Activated T-cell treated with anti-CD3 and anti-CD28 coated beads, Interleukin-2, amount 50 U/mL, for 48 hours (primary cell): Measurements from ENCODE around the gene GRK5.
"Not testable (repeated sequence)": the region's sequence is repeated elsewhere in the genome, so short reads cannot be mapped to it uniquely, and the experiment has no call there.

Experiments used
- DNase-seq, 2 experiments: peaks; one replicate each; pipeline ENCODE4 v3.0.0-alpha.2; 2020

The GRK5 gene

GRCh38 chr10:119447823-119448546 is 240.6 kb downstream of the GRK5 start:
- DNase-seq = no peak

GRCh38 chr10:119448628-119449584 is 241.5 kb downstream of the GRK5 start:
- DNase-seq = no peak

DNA sequence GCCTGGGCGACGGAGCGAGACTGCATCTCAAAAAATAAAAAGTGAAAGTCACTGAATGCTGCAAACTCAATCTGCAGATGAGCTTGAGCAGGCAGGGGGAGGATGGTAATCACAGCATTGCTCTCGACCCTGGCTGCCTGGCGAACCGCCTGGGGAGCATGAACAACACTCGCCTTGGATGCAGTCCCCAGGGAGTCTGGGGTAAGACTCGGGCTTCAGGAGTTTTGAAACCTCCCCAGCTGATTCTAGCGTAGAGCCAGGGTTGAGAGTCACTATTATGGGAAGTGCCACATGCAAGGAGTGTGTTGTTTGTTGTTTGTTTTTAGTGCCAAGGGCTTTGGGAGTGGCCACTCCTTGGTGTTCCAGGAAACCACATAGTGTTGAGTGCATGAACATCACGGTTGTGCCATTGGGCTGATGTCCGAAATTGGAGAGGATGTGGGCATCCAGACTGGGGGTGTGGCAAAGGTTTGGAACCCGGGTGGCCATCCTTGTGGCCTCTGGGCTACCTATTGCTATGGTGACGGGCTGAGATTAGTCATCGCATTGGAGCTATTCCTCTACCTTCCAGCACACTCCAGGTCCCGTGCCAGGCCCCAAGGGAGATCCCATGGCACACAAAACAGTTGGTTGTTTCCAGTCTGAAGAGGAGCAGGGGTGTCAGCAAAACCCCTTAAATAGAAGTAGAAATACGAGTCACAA is 242.5 kb downstream of the GRK5 start:
- DNase-seq = no peak

DNA sequence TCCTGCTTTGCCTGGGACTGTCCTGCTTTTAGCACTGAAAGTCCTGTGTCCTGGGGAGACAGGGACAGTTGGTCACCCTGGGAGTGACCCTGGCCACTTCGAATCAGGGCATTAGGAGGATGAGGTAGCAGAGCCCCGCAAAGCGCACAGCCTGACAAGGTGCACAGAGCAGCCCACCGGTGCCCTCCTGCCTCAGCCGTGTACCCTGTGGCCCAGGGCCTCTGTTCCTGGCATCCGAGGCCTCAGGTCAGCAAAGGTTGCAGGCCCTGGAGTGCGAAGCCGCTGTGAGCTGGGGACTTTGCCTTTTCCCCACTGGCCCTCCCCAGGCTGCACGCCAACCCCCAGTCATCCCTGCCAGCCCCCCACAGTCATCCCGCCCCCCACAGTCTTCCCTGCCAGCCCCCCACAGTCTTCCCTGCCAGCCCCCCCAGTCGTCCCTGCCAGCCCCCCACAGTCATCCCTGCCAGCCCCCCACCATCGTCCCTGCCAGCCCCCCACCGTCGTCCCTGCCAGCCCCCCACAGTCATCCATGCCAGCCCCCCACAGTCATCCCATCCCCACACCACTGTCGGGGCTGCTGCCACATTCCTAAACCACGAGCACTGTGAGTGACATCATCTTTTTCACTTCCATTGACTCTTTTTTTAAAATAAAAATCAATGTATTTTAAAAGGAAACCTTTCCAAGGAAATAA is 243.4 kb downstream of the GRK5 start:
- DNase-seq = no peak

GRCh38 chr10:119451300-119451896 is 244.0 kb downstream of the GRK5 start:
- no peak for DNase-seq

- DNase-seq = no peak
Measured at GRCh38 chr10:119452396-119452795, 245.0 kb downstream of the GRK5 start.

DNA sequence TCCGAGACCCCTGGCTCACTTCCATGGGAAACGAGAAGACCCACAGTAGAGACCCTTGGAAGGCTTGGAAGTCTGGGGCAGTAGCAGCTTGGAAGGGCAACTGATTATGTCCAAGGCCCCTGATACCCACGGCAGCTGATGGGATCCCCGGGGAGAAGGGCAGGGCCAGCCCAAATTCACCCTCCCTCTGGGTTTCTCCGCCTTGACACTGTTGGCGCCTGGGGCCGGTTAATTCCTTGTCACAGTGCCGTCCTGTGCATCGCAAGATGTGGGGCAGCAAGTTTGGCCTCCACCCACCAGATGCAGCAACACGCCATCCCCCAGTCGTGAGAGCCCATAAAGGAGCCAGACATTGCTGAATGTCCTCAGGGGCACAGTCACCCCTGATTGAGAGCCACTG is 245.9 kb downstream of the GRK5 start:
- no peak for DNase-seq

- DNase-seq = no peak
Measured at GRCh38 chr10:119454316-119454715, 246.9 kb downstream of the GRK5 start.

DNA sequence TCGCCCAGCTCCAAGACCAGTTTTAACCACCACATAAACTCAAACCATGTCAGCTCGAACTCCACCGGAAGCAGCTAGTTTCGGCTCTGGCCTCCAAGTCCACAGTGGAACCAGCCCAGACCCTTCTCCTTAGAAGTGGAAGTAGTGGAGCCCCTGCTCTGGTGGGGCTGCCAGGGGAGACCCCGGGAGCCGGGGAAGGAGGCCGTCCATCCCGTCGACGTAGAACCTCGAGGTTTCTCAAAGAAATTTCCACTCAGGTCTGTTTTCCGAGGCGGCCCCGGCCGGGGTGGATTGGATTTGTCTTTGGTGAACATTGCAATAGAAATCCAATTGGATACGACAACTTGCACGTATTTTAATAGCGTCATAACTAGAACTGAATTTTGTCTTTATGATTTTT is 247.6 kb downstream of the GRK5 start:
- no peak for DNase-seq

DNA sequence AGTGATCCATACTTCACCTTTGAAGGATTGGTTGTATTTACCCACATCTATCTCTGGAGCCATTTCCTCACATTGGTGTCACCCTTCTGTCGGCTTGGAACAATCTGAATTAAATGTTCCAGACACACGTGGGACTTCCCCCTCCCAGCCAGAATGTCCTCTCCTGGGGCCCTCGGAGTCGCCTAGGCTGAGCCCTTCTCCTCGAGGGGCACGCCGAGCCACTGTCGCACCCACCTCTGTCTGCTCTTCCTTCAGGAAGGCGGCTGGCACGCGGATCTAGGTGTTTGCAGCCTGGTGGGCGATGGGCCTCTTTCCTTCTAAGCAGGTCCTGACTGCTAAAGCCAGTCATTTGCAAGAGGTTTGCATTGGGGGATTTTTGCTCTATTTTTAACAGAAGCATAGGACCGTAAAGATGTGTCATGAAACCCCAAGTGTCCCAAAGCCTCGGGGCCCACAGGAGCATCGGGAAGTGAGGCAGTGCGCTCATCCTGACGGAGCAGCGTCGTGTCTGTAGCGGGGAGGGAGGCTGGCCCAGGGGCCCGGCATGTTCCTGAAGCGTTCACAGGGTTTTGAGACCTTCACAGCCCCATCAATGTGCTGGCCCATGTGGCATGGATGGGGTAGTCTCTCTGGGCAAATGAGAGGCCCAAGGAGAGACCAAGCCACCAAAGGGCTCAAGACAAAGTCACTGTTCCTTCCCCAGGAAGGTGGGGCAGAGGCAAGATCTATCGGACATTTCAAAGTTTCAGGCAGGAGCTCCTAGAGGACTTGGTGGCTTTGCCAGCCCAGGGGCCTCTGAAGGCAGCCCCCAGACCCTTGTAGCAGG is 248.5 kb downstream of the GRK5 start:
- no peak for DNase-seq

GRCh38 chr10:119456435-119456810 is 249.1 kb downstream of the GRK5 start:
- DNase-seq = no peak

GRCh38 chr10:119457966-119458766 is 250.8 kb downstream of the GRK5 start:
- no peak for DNase-seq

GRCh38 chr10:119459681-119460340 is 252.4 kb downstream of the GRK5 start:
- DNase-seq = no peak

DNA sequence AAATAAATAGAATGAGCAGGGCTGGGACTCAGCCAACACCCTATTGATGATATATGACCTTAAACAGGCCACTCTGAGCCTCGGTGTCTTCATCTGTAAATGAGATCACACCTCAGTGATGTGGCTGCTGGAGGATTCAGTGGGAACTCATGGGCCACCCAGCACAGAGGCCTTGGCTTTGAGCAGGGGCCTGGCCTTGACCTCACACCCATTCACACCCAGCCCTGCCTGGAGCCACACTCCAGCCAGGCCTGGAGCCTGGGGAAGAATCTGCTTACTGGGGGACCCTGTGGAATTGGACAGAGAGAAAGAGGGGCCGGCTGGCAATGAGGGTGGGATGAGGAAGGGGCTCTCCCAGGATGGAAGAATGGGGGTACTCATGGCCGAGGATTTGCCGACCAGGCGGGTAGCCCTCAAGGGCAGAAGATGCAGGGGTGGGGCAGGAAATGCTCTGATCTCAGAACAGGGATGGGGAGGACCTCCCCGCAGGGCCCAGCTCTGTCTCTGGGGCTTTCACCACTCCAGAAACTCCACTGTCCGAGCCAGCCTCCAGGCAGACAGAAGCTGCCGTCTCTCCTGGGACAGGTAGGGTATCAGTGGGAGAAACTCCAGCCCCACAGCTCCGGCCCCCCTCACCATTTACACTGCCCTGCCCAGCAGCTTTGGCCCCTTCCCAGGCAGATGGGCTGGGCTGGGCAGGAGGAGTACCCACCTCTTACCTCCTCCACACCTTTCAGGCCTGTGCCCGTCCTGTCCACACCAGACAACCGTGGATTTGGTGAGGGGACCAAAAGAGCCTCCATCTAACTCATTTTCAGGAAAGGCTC is 253.2 kb downstream of the GRK5 start:
- no peak for DNase-seq

GRCh38 chr10:119461380-119461779 is 254.0 kb downstream of the GRK5 start:
- peak; percentile 36 to 42 for DNase-seq

DNA sequence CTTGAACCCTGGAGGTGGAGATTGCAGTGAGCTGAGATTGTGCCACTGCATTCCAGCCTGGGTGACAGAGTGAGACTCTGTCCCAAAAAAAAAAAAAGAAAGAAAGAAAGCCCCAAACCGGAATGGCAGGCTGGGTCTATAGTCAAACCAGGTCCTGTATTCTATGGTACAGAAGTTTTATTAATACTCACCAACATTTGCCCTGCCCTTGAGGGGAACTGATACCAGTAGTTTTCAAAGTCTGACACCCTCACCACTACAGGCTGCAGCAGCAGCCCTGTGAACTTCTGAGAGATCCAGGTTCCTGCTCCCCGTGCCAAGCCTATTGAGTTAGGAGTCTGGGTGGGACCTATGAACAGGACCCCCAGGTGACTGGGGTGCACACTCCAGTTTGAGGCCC is 254.6 kb downstream of the GRK5 start:
- no peak for DNase-seq

- DNase-seq = no peak
Measured at GRCh38 chr10:119462773-119463172, 255.4 kb downstream of the GRK5 start.

GRCh38 chr10:119463195-119463594 is 255.8 kb downstream of the GRK5 start:
- DNase-seq = not testable (repeated sequence)

GRCh38 chr10:119465085-119465484 is 257.7 kb downstream of the GRK5 start:
- DNase-seq = no peak
